Breast epithelium (tissue), 3 donors: Measurements from ENCODE around the gene CD302.

Source experiments
- CTCF ChIP-seq, 3 donors: fragments of 450-650 bp; IDR thresholded peaks; one replicate each; pipeline ENCODE4 v1.5.1; 2016 to 2017; ENCODE audit warnings: antibody characterized with exemption in 3 of 3, mild to moderate bottlenecking in 3 of 3, moderate library complexity in 3 of 3
- POLR2A ChIP-seq: fragments of 450-650 bp; IDR thresholded peaks from one replicate; pipeline ENCODE4 v1.6.1; 2016; ENCODE audit warnings: antibody characterized with exemption, mild to moderate bottlenecking, moderate library complexity
- POLR2AphosphoS5 ChIP-seq, 3 donors: sonication (generic); formaldehyde crosslinking; IDR thresholded peaks; one replicate each; pipeline ENCODE4 v1.6.1; 2017; ENCODE audit warnings: antibody characterized with exemption in 3 of 3

GRCh38 chr2:159797225-159797542, 824 bp downstream of the CD302 start:
- TF ChIP-seq CTCF (IDR thresholded peaks at IDR 0.05): no peak
- no peak for TF ChIP-seq POLR2A
- TF ChIP-seq POLR2AphosphoS5 (IDR thresholded peaks at IDR 0.05): no peak
